ENCODE data around the gene RBFOX2. TPM values are rescaled to one million over a fixed set of nuclear protein-coding genes. Genes with fewer than 3 reads are reported as not detected.

The RBFOX2 gene
- total and polyA plus RNA-seq, 10 of the 15 experiments (the other 5 are each of a cell fraction or from before 2014, with no cell fraction given), result 0.01 to 2.7 (median 0.17) TPM; not detected in 4

GRCh38 chr22:35984183-35985175 lies 44.1 kb downstream of the RBFOX2 start:
- Histone ChIP-seq H3K9ac (ENCODE audit: control insufficient read depth, insufficient read depth, low read length) (no peak overlapping the region), H3K27ac (ENCODE audit: control insufficient read depth, insufficient read depth) (no peak overlapping the region), H3K9me3 (replicated peaks; ENCODE audit: control insufficient read depth, insufficient read depth, low read length) (no peaks in the 10 kb centered on the region), H3K4me3 (no peak overlapping the region), H2AFZ (ENCODE audit: control insufficient read depth, low read depth, low read length) (no peak overlapping the region), H3K4me1 (ENCODE audit: control insufficient read depth, insufficient read depth, low read length) (no peaks in the 10 kb centered on the region), H4K20me1 (ENCODE audit: control insufficient read depth, insufficient read depth) (no peaks in the 10 kb centered on the region), H3K79me2 (ENCODE audit: control insufficient read depth, insufficient read depth, low read length) (no peaks in the 10 kb centered on the region), H3K27me3 (replicated peaks in 1 of 2; ENCODE audit: control insufficient read depth in 2 of 2, insufficient read depth in 2 of 2, low read length in 1 of 2) (no peaks in the 10 kb centered on the region; a peak in 1 of 4 replicates), H3K36me3 (ENCODE audit: control insufficient read depth in 2 of 2, insufficient read depth in 2 of 2, low read length in 1 of 2) (no peaks in the 10 kb centered on the region), H3K4me2 (ENCODE audit: control insufficient read depth, insufficient read depth) (no peak overlapping the region)
- BruUV-seq (replicated peaks), result no TSS peak
- ATAC-seq (no peak), DNase-seq (ENCODE audit: low read depth, low spot score) (no peak), FAIRE-seq (no peak)
- in situ Hi-C loops (cut with MboI) (no loop called here), intact Hi-C loops (cut with micrococcal nuclease; ENCODE audit: unreplicated experiment) (no loop called here)
- SMC1A ChIA-PET (ENCODE audit: uncharacterized antibody, unreplicated experiment), result interaction anchor here (1.0 kb wide), 1 partner anchor 21 kb away, joined by 3 read pairs; no protein-coding TSS in a partner anchor
- POLR2A ChIA-PET, result no interaction called here
- CTCF ChIA-PET, result interaction anchor here (1.4 to 1.6 kb wide), 2 partner anchors 10 to 81 kb away, joined by 3 to 7 read pairs; no protein-coding TSS in a partner anchor
- RAD21 ChIA-PET (ENCODE audit: unreplicated experiment), result interaction anchor here (0.6 kb wide), 1 partner anchor 29 kb away, joined by 3 read pairs; no protein-coding TSS in a partner anchor
- WGBS (ENCODE audit: insufficient coverage, insufficient replicate concordance, low lambda C conversion rate, missing lambda C conversion rate), result 19% methylated on average over 4 of the region's 4 CpGs
- TF ChIP-seq CEBPZ (IDR thresholded peaks at IDR 0.05; ENCODE audit: low read depth, low read length), result no peak
- TF ChIP-seq SPI1 (IDR thresholded peaks at IDR 0.05; ENCODE audit: borderline replicate concordance, insufficient read depth, low read depth, low read length), result no peak
- TF ChIP-seq RELA (IDR thresholded peaks at IDR 0.05; ENCODE audit: borderline replicate concordance, partially characterized antibody), result no peak
- TF ChIP-seq CTCF (IDR thresholded peaks at IDR 0.05 in 2 of 3, conservative IDR thresholded peaks at IDR 0.05 in 1 of 3; ENCODE audit: control insufficient read depth in 2 of 3, extremely low read depth in 1 of 3, insufficient read depth in 1 of 3, low read depth in 3 of 3, low read length in 3 of 3), result no peak
- TF ChIP-seq CHD4 (IDR thresholded peaks at IDR 0.05), result no peak
- no peak for TF ChIP-seq CUX1 (IDR thresholded peaks at IDR 0.05; ENCODE audit: insufficient replicate concordance, low read depth, low read length)
- TF ChIP-seq SUPT20H (IDR thresholded peaks at IDR 0.05; ENCODE audit: borderline replicate concordance, control insufficient read depth, low read depth, low read length), result no peak
- no peak for TF ChIP-seq ZNF384 (IDR thresholded peaks at IDR 0.05; ENCODE audit: borderline replicate concordance, low read depth, low read length)
- TF ChIP-seq STAT1 (conservative IDR thresholded peaks at IDR 0.05), result no peak

Data from GM12878 (cell line).